ENCODE results near the gene IQUB.
"Not testable (repeated sequence)": the region's sequence is repeated elsewhere in the genome, so short reads cannot be mapped to it uniquely, and the experiment has no call there.

IQUB gene

GRCh38 chr7:123528265-123528664 lies 6.1 kb downstream of the IQUB start:
- no peak for DNase-seq (ENCODE audit: extremely low read depth, low read depth)
- TF ChIP-seq CTCF (IDR thresholded peaks at IDR 0.05; ENCODE audit: low read depth, low read length): no peak

GRCh38 chr7:123527712-123528225 lies 6.6 kb downstream of the IQUB start:
- DNase-seq (ENCODE audit: extremely low read depth, low read depth): not testable (repeated sequence)

- not testable (repeated sequence) for DNase-seq (ENCODE audit: extremely low read depth, low read depth)
Observed at GRCh38 chr7:123526533-123526932, 7.9 kb downstream of the IQUB start.

- no peak for DNase-seq (ENCODE audit: extremely low read depth, low read depth)
- no peak for TF ChIP-seq CTCF (IDR thresholded peaks at IDR 0.05; ENCODE audit: low read depth, low read length)
Observed at GRCh38 chr7:123522066-123522465, 12.3 kb downstream of the IQUB start.

GRCh38 chr7:123505221-123505620 lies 29.2 kb downstream of the IQUB start:
- TF ChIP-seq CTCF (IDR thresholded peaks at IDR 0.05; ENCODE audit: low read depth, low read length): no peak
- DNase-seq (ENCODE audit: extremely low read depth, low read depth): no peak

GRCh38 chr7:123502201-123502600 lies 32.2 kb downstream of the IQUB start:
- no peak for TF ChIP-seq CTCF (IDR thresholded peaks at IDR 0.05; ENCODE audit: low read depth, low read length)
- no peak for DNase-seq (ENCODE audit: extremely low read depth, low read depth)

- TF ChIP-seq CTCF (IDR thresholded peaks at IDR 0.05; ENCODE audit: low read depth, low read length): no peak
Observed at GRCh38 chr7:123500878-123501489, 33.4 kb downstream of the IQUB start.

GRCh38 chr7:123499211-123499970 lies 35.0 kb downstream of the IQUB start:
- DNase-seq (ENCODE audit: extremely low read depth, low read depth): no peak
- TF ChIP-seq CTCF (IDR thresholded peaks at IDR 0.05; ENCODE audit: low read depth, low read length): no peak

More at GRCh38 chr7:123500878-123501489, 33.4 kb downstream of the IQUB start:
- no peak for DNase-seq (ENCODE audit: extremely low read depth, low read depth)

Measured in AG09319 (cell line).